Activated naive CD8-positive, alpha-beta T cell treated with anti-CD3 and anti-CD28 coated beads, Interleukin-2, amount 50 U/mL, for 16 hours (primary cell): ENCODE data around the gene ARID4B.

Experiments used
- DNase-seq: peaks from one replicate; pipeline ENCODE4 v3.0.0-alpha.2; 2020; ENCODE audit warnings: low read depth, low spot score

The ARID4B gene

GRCh38 chr1:235128456-235129328 lies 199.3 kb downstream of the ARID4B start, which contains the start of gene TOMM20:
TSS of gene TOMM20 (minus strand) at chr1:235128837. CDS start at chr1:235128715, 122 bp downstream.
- DNase-seq: peak; percentile 82

DNA sequence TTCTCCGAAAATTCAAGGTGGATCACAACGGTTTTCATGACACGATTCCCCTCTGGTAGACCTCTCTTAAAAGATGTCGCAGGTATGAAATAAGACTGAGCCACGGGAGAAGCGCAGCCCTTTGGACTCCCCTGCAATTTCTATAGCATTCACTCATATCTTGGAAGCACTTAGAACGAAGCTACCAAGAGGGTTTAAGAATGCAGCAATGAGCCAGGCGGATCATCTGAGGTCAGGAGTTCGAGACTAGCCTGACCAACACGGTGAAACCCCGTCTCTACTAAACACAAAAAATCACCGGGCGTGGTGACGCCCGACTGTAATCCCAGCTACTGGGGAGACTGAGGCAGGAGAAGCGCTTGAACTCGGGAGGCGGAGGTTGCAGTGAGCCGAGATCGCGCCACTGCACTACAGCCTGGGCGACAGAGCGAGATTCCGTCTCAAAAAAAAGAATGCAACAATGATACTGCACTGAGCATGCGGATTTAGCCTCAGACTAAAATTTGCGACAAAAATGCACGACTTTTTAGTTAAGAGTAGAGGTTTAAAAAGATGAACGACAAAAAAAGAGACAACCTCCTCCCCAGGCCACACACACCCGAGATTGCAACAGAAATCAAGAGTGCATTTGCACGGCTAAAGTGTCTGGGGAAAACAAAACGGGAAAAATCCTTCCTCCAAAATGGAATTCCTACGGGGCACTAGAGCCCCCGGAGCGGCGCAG lies 200.1 kb downstream of the ARID4B start:
- DNase-seq: no peak

GRCh38 chr1:235127203-235127602 lies 200.8 kb downstream of the ARID4B start:
- no peak for DNase-seq

- DNase-seq: no peak
Observed at GRCh38 chr1:235124665-235125064, 203.3 kb downstream of the ARID4B start.

DNA sequence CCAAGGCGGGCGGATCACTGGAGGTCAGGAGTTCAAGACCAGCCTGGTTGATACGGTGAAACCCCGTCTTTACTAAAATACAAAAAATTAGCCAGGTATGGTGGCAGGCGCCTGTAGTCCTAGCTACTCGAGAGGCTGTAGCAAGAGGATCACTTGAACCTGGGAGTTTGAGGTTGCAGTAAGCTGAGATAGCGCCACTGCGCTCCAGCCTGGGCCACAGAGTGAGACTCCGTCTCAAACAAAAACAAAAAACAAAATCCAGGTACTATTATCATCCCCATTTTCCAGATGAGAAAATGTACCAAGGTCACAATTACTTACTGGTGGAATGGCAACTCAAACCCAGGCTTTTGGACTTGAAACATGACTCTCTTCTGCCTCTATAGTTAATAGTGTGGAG lies 203.9 kb downstream of the ARID4B start:
- DNase-seq: no peak

GRCh38 chr1:235122348-235122747 lies 205.6 kb downstream of the ARID4B start:
- DNase-seq: no peak
